A549 (cell line): ENCODE data around the gene ATP6V1B1. TPM values are rescaled to one million over a fixed set of nuclear protein-coding genes. Genes with fewer than 3 reads are reported as not detected.

ENCODE experiments used
- ATAC-seq, 2 experiments: fragments of 200-7000 bp in 1 of 2; fragments of >200 bp in 1 of 2; cut with Nextera tagmentation in 1 of 2; cut with Tn5 transposase in 1 of 2; 3 replicates each; pipeline versions ENCODE4 v1.8.0 to v1.9.1; 2018 to 2020; ENCODE audit warnings: mild to moderate bottlenecking in 1 of 2, moderate library complexity in 1 of 2
- CTCF ChIA-PET: fragments of 300-600 bp; sonication (Branson Sonifier 250); formaldehyde crosslinking; extraction: SDS; loops from one replicate; lab custom pipeline; 2021; ENCODE audit warnings: antibody characterized with exemption, inconsistent platforms; lab: Yijun Ruan, JAX
- POLR2A ChIA-PET: fragments of 350-600 bp; formaldehyde crosslinking; extraction: SDS; loops from one replicate; lab custom pipeline; 2021; ENCODE audit warnings: antibody characterized with exemption, inconsistent platforms; lab: Yijun Ruan, JAX
- DNase-seq, 2 experiments: peaks; one replicate each; pipeline versions ENCODE4 v3.0.0 to v3.0.0-alpha.2; 2011 to 2016; ENCODE audit warnings: low read depth in 1 of 2, low spot score in 1 of 2
- FAIRE-seq: peaks from 2 replicates; lab custom pipeline; 2011; peaks lifted over from hg19 to GRCh38; lab: Jason Lieb, UNC
- H3K27ac ChIP-seq, 2 experiments: fragments of >200 bp; sonication (Bioruptor Twin); formaldehyde crosslinking; 3 replicates each; pipeline ENCODE4 v1.5.1; 2016 to 2017
- H3K4me1 ChIP-seq: fragments of >200 bp; sonication (Bioruptor Twin); formaldehyde crosslinking; 3 replicates; pipeline ENCODE4 v1.6.1; 2016
- H3K4me2 ChIP-seq: fragments of >200 bp; sonication (Bioruptor Twin); formaldehyde crosslinking; 3 replicates; pipeline ENCODE4 v1.6.1; 2016
- H3K4me3 ChIP-seq: fragments of >200 bp; sonication (Bioruptor Twin); formaldehyde crosslinking; 3 replicates; pipeline ENCODE4 v1.5.1; 2016
- H3K9me3 ChIP-seq: fragments of >200 bp; sonication (Bioruptor Twin); formaldehyde crosslinking; 3 replicates; pipeline ENCODE4 v1.6.1; 2016
- BHLHE40 ChIP-seq: IDR thresholded peaks from 2 replicates; pipeline ENCODE4 v1.6.1; 2012; ENCODE audit warnings: low read depth, low read length, inconsistent platforms
- CBX8 ChIP-seq: fragments of 200-600 bp; sonication (generic); IDR thresholded peaks from 2 replicates; pipeline ENCODE4 v1.6.1; 2016
- E2F6 ChIP-seq: IDR thresholded peaks from 2 replicates; pipeline ENCODE4 v1.6.1; 2012; ENCODE audit warnings: low read depth, borderline replicate concordance
- FOSB ChIP-seq: fragments of 250-450 bp; sonication (Bioruptor Pico); IDR thresholded peaks from 2 replicates; pipeline ENCODE4 v1.5.0; 2020; ENCODE audit warnings: mild to moderate bottlenecking, moderate library complexity
- FOXS1 ChIP-seq: fragments of 250-450 bp; sonication (Bioruptor Pico); IDR thresholded peaks from 2 replicates; pipeline ENCODE4 v1.5.0; 2020; ENCODE audit warnings: mild to moderate bottlenecking, moderate library complexity
- HDAC2 ChIP-seq: fragments of 200-600 bp; sonication (generic); IDR thresholded peaks from 2 replicates; pipeline ENCODE4 v1.6.1; 2016
- HES2 ChIP-seq: fragments of >200 bp; sonication (Bioruptor Twin); formaldehyde crosslinking; IDR thresholded peaks from 2 replicates; pipeline ENCODE4 v1.6.1; 2016
- MYC ChIP-seq: IDR thresholded peaks from 2 replicates; pipeline ENCODE4 v1.6.1; 2012; ENCODE audit warnings: mild to moderate bottlenecking, inconsistent platforms, low read length, improper control_type of control experiment, borderline replicate concordance
- NFE2L2 ChIP-seq: fragments of 150-350 bp; conservative IDR thresholded peaks from 2 replicates; pipeline ENCODE4 v1.6.1; 2014; ENCODE audit warnings: low read length
- NPAS2 ChIP-seq: fragments of 250-450 bp; sonication (Bioruptor Pico); IDR thresholded peaks from 2 replicates; pipeline ENCODE4 v1.8.0; 2022; ENCODE audit warnings: mild to moderate bottlenecking, moderate library complexity, borderline replicate concordance
- PHF8 ChIP-seq: fragments of 200-600 bp; sonication (generic); IDR thresholded peaks from 2 replicates; pipeline ENCODE4 v1.6.1; 2016; ENCODE audit warnings: low read depth, mild to moderate bottlenecking, antibody characterized with exemption, moderate library complexity, borderline replicate concordance
- POLR2AphosphoS2 ChIP-seq: conservative IDR thresholded peaks from 2 replicates; pipeline ENCODE4 v1.6.1; 2012; ENCODE audit warnings: low read length, improper control_type of control experiment, inconsistent platforms
- RAD21 ChIP-seq, 2 experiments: fragments of >200 bp in 1 of 2; sonication (Bioruptor Twin) in 1 of 2; formaldehyde crosslinking in 1 of 2; IDR thresholded peaks in 1 of 2; conservative IDR thresholded peaks in 1 of 2; 2 replicates in 1 of 2; 3 replicates in 1 of 2; pipeline ENCODE4 v1.6.1; 2012 to 2018; ENCODE audit warnings: inconsistent platforms in 1 of 2
- REST ChIP-seq: fragments of 200-600 bp; sonication (generic); IDR thresholded peaks from 2 replicates; pipeline ENCODE4 v1.6.1; 2016; ENCODE audit warnings: antibody characterized with exemption, mild to moderate bottlenecking, moderate library complexity
- SMC3 ChIP-seq: fragments of >200 bp; sonication (Bioruptor Twin); formaldehyde crosslinking; IDR thresholded peaks from 3 replicates; pipeline ENCODE4 v1.6.1; 2018; ENCODE audit warnings: inconsistent platforms
- TFCP2L1 ChIP-seq: fragments of 250-450 bp; sonication (Bioruptor Pico); IDR thresholded peaks from 2 replicates; pipeline ENCODE4 v1.5.0; 2021; ENCODE audit warnings: mild to moderate bottlenecking
- TP53 ChIP-seq: fragments of 250-450 bp; sonication (Bioruptor Pico); IDR thresholded peaks from 2 replicates; pipeline ENCODE4 v1.5.0; 2021; ENCODE audit warnings: mild to moderate bottlenecking, moderate library complexity
- ZFP36 ChIP-seq: fragments of 450-650 bp; IDR thresholded peaks from 2 replicates; pipeline ENCODE4 v1.6.1; 2014; ENCODE audit warnings: borderline replicate concordance; ENCODE audit not compliant: partially characterized antibody
- ZNF302 ChIP-seq: fragments of 250-450 bp; sonication (Bioruptor Pico); IDR thresholded peaks from 2 replicates; pipeline ENCODE4 v1.9.0; 2021; ENCODE audit warnings: inconsistent platforms, mild to moderate bottlenecking, moderate library complexity
- WGBS: methylation state at CpG from one replicate; pipeline ENCODE4 v1.1.6; 2017; ENCODE audit errors: missing lambda C conversion rate; 5-methylcytosine and 5-hydroxymethylcytosine counted together
- polyA plus RNA-seq, 4 experiments: library from polyadenylated mRNA; depleted of rRNA in 3 of 4; stranded (reverse); fragments of >200 nt; fragmentation: RNase III in 1 of 4; extraction: RNeasy Plus Mini Kit Qiagen cat#74134 plus additional on column Dnase treatment in 1 of 4; gene quantifications; 2 replicates in 3 of 4; 3 replicates in 1 of 4; pipeline ENCODE4 v1.2.3, GENCODE V29; 2011 to 2017
- TF ChIP-seq, protein P1 (sequence below): fragments of 450-650 bp; IDR thresholded peaks from 2 replicates; pipeline ENCODE4 v1.6.1; 2014; ENCODE audit warnings: antibody characterized with exemption
- TF ChIP-seq, protein P2 (sequence below): fragments of >200 bp; sonication (Bioruptor Twin); formaldehyde crosslinking; IDR thresholded peaks from 3 replicates; pipeline ENCODE4 v1.6.1; 2016

ATP6V1B1 gene
- polyA plus RNA-seq, 2 of the 4 experiments (the other 2 are of a cell fraction), result 1.9 to 2.5 TPM

DNA sequence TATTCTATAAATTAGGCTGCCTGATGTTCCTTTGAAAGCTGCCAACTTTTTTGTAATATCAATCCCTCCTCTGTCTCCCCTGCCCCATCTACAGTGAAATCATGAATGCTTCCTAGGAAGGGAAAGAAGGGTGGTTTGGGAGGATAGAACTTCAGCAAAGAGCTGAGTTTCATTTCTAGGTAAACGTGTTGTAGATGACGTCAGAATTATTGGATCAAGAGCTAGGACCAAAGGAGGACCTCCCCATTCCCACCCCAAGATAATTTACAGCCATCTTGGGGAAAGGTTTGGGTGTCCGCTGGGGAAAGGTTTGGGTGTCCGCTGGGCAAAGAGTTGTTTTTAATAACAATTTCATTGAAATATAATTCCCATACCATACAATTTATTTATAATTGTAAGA, 31.5 kb downstream of the ATP6V1B1 start:
- Histone ChIP-seq H3K4me2 (no peak overlapping the region), H3K9me3 (no peaks in the 10 kb centered on the region), H3K4me1 (no peaks in the 10 kb centered on the region), H3K4me3 (no peak overlapping the region), H3K27ac (no peak overlapping the region)
- ChIA-PET CTCF (interaction anchor here (2.6 to 11.4 kb wide), 7 partner anchors 14 to 104 kb away, joined by 14 to 171 read pairs (median 69); partner anchors contain the start of gene ANKRD53), POLR2A (no interaction called here)
- no peak for TF ChIP-seq FOSB
- TF ChIP-seq, protein P1, sequence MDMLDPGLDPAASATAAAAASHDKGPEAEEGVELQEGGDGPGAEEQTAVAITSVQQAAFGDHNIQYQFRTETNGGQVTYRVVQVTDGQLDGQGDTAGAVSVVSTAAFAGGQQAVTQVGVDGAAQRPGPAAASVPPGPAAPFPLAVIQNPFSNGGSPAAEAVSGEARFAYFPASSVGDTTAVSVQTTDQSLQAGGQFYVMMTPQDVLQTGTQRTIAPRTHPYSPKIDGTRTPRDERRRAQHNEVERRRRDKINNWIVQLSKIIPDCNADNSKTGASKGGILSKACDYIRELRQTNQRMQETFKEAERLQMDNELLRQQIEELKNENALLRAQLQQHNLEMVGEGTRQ, result no peak
- no peak for TF ChIP-seq MYC
- TF ChIP-seq FOXS1 (CRISPR knock-in tag), result no peak
- no peak for TF ChIP-seq REST
- DNase-seq (no peak), ATAC-seq (no peak), FAIRE-seq (no peak)
- 53% methylated on average over 4 of the region's 4 CpGs for WGBS

DNA sequence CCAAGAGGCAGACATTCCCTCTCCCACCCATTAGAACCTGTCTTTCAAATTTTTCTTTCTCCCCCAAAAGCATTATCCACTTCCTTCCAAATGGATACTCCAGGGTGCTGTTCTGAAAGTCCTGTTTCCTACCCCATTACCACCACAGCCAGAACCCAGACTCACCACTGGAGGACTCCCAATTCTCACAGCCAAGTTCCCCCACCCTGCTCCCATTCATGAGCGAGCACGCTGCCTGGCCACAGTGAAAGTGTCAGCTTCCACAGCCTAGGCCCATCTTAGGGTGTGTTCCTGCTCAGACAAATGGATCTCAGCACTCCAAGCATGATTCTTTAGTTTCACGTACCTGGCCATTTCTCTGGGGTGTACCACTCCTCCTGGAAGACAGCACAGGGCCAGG, 38.9 kb downstream of the ATP6V1B1 start:
- ChIA-PET CTCF (interaction anchor here (1.0 to 11.6 kb wide), 9 partner anchors 10 to 670 kb away, joined by 3 to 82 read pairs (median 4); no protein-coding TSS in a partner anchor), POLR2A (no interaction called here)
- no peak for FAIRE-seq

GRCh38 chr2:70975237-70975636, 39.5 kb downstream of the ATP6V1B1 start:
- 40% methylated on average over 2 of the region's 2 CpGs for WGBS
- no peaks in the 10 kb centered on the region for H3K9me3 ChIP-seq
- H3K4me2 ChIP-seq, result no peak overlapping the region
- TF ChIP-seq TP53, result no peak
- no peak for TF ChIP-seq POLR2AphosphoS2
- TF ChIP-seq HDAC2, result no peak
- TF ChIP-seq BHLHE40, result no peak
- TF ChIP-seq NFE2L2, result no peak
- TF ChIP-seq, protein P2, sequence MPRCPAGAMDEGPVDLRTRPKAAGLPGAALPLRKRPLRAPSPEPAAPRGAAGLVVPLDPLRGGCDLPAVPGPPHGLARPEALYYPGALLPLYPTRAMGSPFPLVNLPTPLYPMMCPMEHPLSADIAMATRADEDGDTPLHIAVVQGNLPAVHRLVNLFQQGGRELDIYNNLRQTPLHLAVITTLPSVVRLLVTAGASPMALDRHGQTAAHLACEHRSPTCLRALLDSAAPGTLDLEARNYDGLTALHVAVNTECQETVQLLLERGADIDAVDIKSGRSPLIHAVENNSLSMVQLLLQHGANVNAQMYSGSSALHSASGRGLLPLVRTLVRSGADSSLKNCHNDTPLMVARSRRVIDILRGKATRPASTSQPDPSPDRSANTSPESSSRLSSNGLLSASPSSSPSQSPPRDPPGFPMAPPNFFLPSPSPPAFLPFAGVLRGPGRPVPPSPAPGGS, result no peak
- DNase-seq (no peak), FAIRE-seq (no peak), ATAC-seq (no peak)
- POLR2A ChIA-PET, result interaction anchor here (0.5 kb wide), 1 partner anchor 10 kb away, joined by 5 read pairs; no protein-coding TSS in a partner anchor
- peaks cover 8% of the 10 kb centered on the region; the same call in 1 of the 3 replicates for H3K4me1 ChIP-seq
- H3K4me3 ChIP-seq, result no peak overlapping the region
- H3K27ac ChIP-seq, result no peak overlapping the region
- CTCF ChIA-PET, result interaction anchor here (1.0 to 11.6 kb wide), 7 partner anchors 9 to 671 kb away, joined by 3 to 82 read pairs (median 19); no protein-coding TSS in a partner anchor

More for the DNA sequence above, 38.9 kb downstream of the ATP6V1B1 start:
- no peak overlapping the region for H3K27ac ChIP-seq
- no peaks in the 10 kb centered on the region for H3K9me3 ChIP-seq
- H3K4me2 ChIP-seq, result no peak overlapping the region
- DNase-seq (no peak), ATAC-seq (no peak)
- WGBS, result 86% methylated on average over 3 of the region's 3 CpGs
- no peak overlapping the region for H3K4me3 ChIP-seq
- TF ChIP-seq FOSB, result no peak
- TF ChIP-seq FOXS1 (CRISPR knock-in tag), result no peak
- TF ChIP-seq HES2, result no peak
- TF ChIP-seq NPAS2 (CRISPR knock-in tag), result no peak
- no peak for TF ChIP-seq ZNF302
- no peak for TF ChIP-seq TFCP2L1 (CRISPR knock-in tag)
- no peak for TF ChIP-seq CBX8
- TF ChIP-seq SMC3, result no peak
- no peak for TF ChIP-seq PHF8
- TF ChIP-seq E2F6, result no peak
- TF ChIP-seq RAD21 (conservative IDR thresholded peaks at IDR 0.05 in 1 of 2, IDR thresholded peaks at IDR 0.05 in 1 of 2), result no peak
- no peak for TF ChIP-seq ZFP36
- H3K4me1 ChIP-seq, result peaks cover 8% of the 10 kb centered on the region; the same call in 1 of the 3 replicates
